ENCODE data around the gene ZNF501. TPM values are rescaled to one million over a fixed set of nuclear protein-coding genes. Genes with fewer than 3 reads are reported as not detected.

The ZNF501 gene
- total and polyA plus RNA-seq, 2 of the 13 experiments (the other 11 are each of a cell fraction or from before 2014, with no cell fraction given) = 2.4 to 2.8 TPM

- TF ChIP-seq ZNF709 (CRISPR knock-in tag; IDR thresholded peaks at IDR 0.05) = peak; percentile 82; the same call in 1 of the 2 replicates
- TF ChIP-seq SP140L (CRISPR knock-in tag; IDR thresholded peaks at IDR 0.05; ENCODE audit: borderline replicate concordance) = peak; percentile 77; the same call in 1 of the 2 replicates
- no peak; the same call in 1 of the 2 replicates for TF ChIP-seq E2F5 (CRISPR knock-in tag; conservative IDR thresholded peaks at IDR 0.05)
- TF ChIP-seq PCBP1 (IDR thresholded peaks at IDR 0.05; ENCODE audit: borderline replicate concordance, low read depth, low read length) = no peak
- no peak for TF ChIP-seq KLF9 (CRISPR knock-in tag; IDR thresholded peaks at IDR 0.05; ENCODE audit: low read depth)
- no peak for TF ChIP-seq ISX (CRISPR knock-in tag; conservative IDR thresholded peaks at IDR 0.05)
- TF ChIP-seq ZNF720 (CRISPR knock-in tag; IDR thresholded peaks at IDR 0.05) = no peak
- no peak for TF ChIP-seq MNT (IDR thresholded peaks at IDR 0.05)
- TF ChIP-seq PBX2 (CRISPR knock-in tag; IDR thresholded peaks at IDR 0.05) = no peak
- TF ChIP-seq ZBTB37 (CRISPR knock-in tag; IDR thresholded peaks at IDR 0.05) = 0 out of 2 replicates have a peak, but pooled peaks have one; percentile 21
- peak; percentile 63; the same call in 1 of the 2 replicates for TF ChIP-seq ZNF710 (CRISPR knock-in tag; IDR thresholded peaks at IDR 0.05; ENCODE audit: borderline replicate concordance)
- TF ChIP-seq JUNB (CRISPR knock-in tag; IDR thresholded peaks at IDR 0.05; ENCODE audit: borderline replicate concordance) = no peak
- TF ChIP-seq RERE (CRISPR knock-in tag; IDR thresholded peaks at IDR 0.05; ENCODE audit: low read depth) = no peak; the same call in 1 of the 2 replicates
- TF ChIP-seq ZNF616 (CRISPR knock-in tag; IDR thresholded peaks at IDR 0.05; ENCODE audit: low read depth) = no peak
- TF ChIP-seq ZBTB20 (CRISPR knock-in tag; IDR thresholded peaks at IDR 0.05; ENCODE audit: borderline replicate concordance, low read depth) = peak; percentile 77; the same call in 1 of the 2 replicates
- 0 out of 2 replicates have a peak, but pooled peaks have one; percentile 49 for TF ChIP-seq SNAPC5 (CRISPR knock-in tag; IDR thresholded peaks at IDR 0.05; ENCODE audit: borderline replicate concordance)
Measured at GRCh38 chr3:44729384-44729910, at the start of gene ZNF501 (continued).

Measured in HepG2 (cell line).